ENCODE data around the gene AQP10. TPM values are rescaled to one million over a fixed set of nuclear protein-coding genes. Genes with fewer than 3 reads are reported as not detected.

The AQP10 gene
- total RNA-seq, 1 experiment from 2014 or later = not detected

DNA sequence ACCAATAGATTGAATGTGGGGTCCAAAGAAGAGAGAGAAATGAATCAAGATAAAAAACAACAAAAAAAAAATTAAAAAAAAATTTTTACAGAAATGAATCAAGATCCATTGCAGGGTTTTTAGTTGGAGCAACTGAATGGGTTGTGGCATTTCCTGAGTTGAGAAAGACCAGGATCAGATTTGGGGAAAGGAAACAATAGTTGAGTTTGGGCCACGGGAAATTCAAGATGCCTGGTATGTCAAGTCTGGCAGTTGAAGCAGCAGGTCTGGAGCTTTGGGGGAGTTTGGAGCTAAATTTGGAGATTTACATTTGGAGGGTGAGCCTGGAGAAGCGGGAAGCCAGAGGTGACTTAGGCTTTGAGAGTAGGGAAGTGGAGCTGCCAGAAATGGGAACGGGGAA lies 27.1 kb downstream of the AQP10 start:
- H3K27ac ChIP-seq (ENCODE audit: low read length) = no peak overlapping the region
- no peaks in the 10 kb centered on the region for H3K9me3 ChIP-seq (ENCODE audit: control insufficient read depth, insufficient read depth, low read depth, low read length)
- DNase-seq (ENCODE audit: low read depth, low spot score) (no peak), ATAC-seq (no peak)
- H3K36me3 ChIP-seq (ENCODE audit: control insufficient read depth, insufficient read depth, low read length) = peaks cover 2% of the 10 kb centered on the region; the same call in 1 of the 2 replicates
- peaks cover 9% of the 10 kb centered on the region for H3K4me1 ChIP-seq (ENCODE audit: control insufficient read depth, insufficient read depth, low read length)
- TF ChIP-seq SIN3A (IDR thresholded peaks at IDR 0.05; ENCODE audit: borderline replicate concordance, insufficient read depth, low read depth, low read length) (no peak), REST (IDR thresholded peaks at IDR 0.05; ENCODE audit: insufficient read depth in 1 of 2, low read depth in 2 of 2, low read length in 1 of 2) (no peak), TCF7L2 (IDR thresholded peaks at IDR 0.05; ENCODE audit: low read depth, low read length) (no peak), POLR2AphosphoS5 (IDR thresholded peaks at IDR 0.05; ENCODE audit: low read depth, low read length) (no peak)
- TF ChIP-seq, protein P1, sequence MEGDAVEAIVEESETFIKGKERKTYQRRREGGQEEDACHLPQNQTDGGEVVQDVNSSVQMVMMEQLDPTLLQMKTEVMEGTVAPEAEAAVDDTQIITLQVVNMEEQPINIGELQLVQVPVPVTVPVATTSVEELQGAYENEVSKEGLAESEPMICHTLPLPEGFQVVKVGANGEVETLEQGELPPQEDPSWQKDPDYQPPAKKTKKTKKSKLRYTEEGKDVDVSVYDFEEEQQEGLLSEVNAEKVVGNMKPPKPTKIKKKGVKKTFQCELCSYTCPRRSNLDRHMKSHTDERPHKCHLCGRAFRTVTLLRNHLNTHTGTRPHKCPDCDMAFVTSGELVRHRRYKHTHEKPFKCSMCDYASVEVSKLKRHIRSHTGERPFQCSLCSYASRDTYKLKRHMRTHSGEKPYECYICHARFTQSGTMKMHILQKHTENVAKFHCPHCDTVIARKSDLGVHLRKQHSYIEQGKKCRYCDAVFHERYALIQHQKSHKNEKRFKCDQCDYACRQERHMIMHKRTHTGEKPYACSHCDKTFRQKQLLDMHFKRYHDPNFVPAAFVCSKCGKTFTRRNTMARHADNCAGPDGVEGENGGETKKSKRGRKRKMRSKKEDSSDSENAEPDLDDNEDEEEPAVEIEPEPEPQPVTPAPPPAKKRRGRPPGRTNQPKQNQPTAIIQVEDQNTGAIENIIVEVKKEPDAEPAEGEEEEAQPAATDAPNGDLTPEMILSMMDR (IDR thresholded peaks at IDR 0.05) = no peak
- CTCF ChIA-PET = no interaction called here
- H3K4me3 ChIP-seq (ENCODE audit: low read depth in 2 of 2, low read length in 2 of 2) = no peak overlapping the region
- no peaks in the 10 kb centered on the region for H3K27me3 ChIP-seq (ENCODE audit: control insufficient read depth, insufficient read depth, low read length)
- intact Hi-C loops (cut with micrococcal nuclease; ENCODE audit: unreplicated experiment) = no loop called here
- in situ Hi-C loops (cut with HindIII; ENCODE audit: low pct_unique_long_range_greater_than_20kb, low sequenced_read_pairs) = no loop called here
- POLR2A ChIA-PET = no interaction called here
- BruUV-seq (replicated peaks) = no TSS peak

GRCh38 chr1:154348429-154349076 lies 27.7 kb downstream of the AQP10 start:
- BruUV-seq (replicated peaks) = no TSS peak
- H3K27me3 ChIP-seq (ENCODE audit: control insufficient read depth, insufficient read depth, low read length) = no peaks in the 10 kb centered on the region
- no peak overlapping the region for H3K27ac ChIP-seq (ENCODE audit: low read length)
- intact Hi-C loops (cut with micrococcal nuclease; ENCODE audit: unreplicated experiment) = no loop called here
- in situ Hi-C loops (cut with HindIII; ENCODE audit: low pct_unique_long_range_greater_than_20kb, low sequenced_read_pairs) = no loop called here
- ChIA-PET CTCF (no interaction called here), POLR2A (no interaction called here)
- DNase-seq (ENCODE audit: low read depth, low spot score) (no peak), ATAC-seq (no peak)
- TF ChIP-seq, protein P1 (IDR thresholded peaks at IDR 0.05) = peak; percentile 42
- TF ChIP-seq SIN3A (IDR thresholded peaks at IDR 0.05; ENCODE audit: borderline replicate concordance, insufficient read depth, low read depth, low read length) (no peak), REST (IDR thresholded peaks at IDR 0.05; ENCODE audit: insufficient read depth in 1 of 2, low read depth in 2 of 2, low read length in 1 of 2) (no peak)
- peaks cover 13% of the 10 kb centered on the region for H3K4me1 ChIP-seq (ENCODE audit: control insufficient read depth, insufficient read depth, low read length)
- no peaks in the 10 kb centered on the region for H3K9me3 ChIP-seq (ENCODE audit: control insufficient read depth, insufficient read depth, low read depth, low read length)
- H3K4me3 ChIP-seq (ENCODE audit: low read depth in 2 of 2, low read length in 2 of 2) = no peak overlapping the region
- H3K36me3 ChIP-seq (ENCODE audit: control insufficient read depth, insufficient read depth, low read length) = peaks cover 2% of the 10 kb centered on the region; the same call in 1 of the 2 replicates
